NCI-H345 treated with DMSO at 0.1 percent for 48 hours (cell line): ENCODE data around the gene CANT1.
"Not testable (repeated sequence)": the region's sequence is repeated elsewhere in the genome, so short reads cannot be mapped to it uniquely, and the experiment has no call there.

Experiments used
- DNase-seq: peaks from one replicate; lab custom pipeline; 2025; ENCODE audit not compliant: unreplicated experiment; lab: John Stamatoyannopoulos, UW

Gene CANT1

GRCh38 chr17:79028496-79029326 is 19.1 kb upstream of the CANT1 start:
- DNase-seq, result no peak

GRCh38 chr17:79027925-79028491 is 18.4 kb upstream of the CANT1 start:
- DNase-seq, result no peak

- DNase-seq, result no peak
These were observed 17.8 kb upstream of the CANT1 start for GRCh38 chr17:79027274-79027924.

GRCh38 chr17:79026376-79027273 is 17.1 kb upstream of the CANT1 start:
- DNase-seq, result no peak

GRCh38 chr17:79024901-79025737 is 15.6 kb upstream of the CANT1 start:
- DNase-seq, result no peak

- DNase-seq, result peak; percentile 24
These were observed 14.6 kb upstream of the CANT1 start, which contains the start of gene C1QTNF1 for GRCh38 chr17:79023886-79024771. TSS of gene C1QTNF1 (plus strand) at chr17:79024169. CDS start at chr17:79043969, 19,800 bp downstream.

- no peak for DNase-seq
These were observed 13.7 kb upstream of the CANT1 start for GRCh38 chr17:79023180-79023705.

GRCh38 chr17:79022507-79022991 is 13.0 kb upstream of the CANT1 start:
- DNase-seq, result no peak

GRCh38 chr17:79021929-79022328 is 12.4 kb upstream of the CANT1 start:
- DNase-seq, result not testable (repeated sequence)

GRCh38 chr17:79020631-79021301 is 11.2 kb upstream of the CANT1 start:
- no peak for DNase-seq

GRCh38 chr17:79019632-79020584 is 10.3 kb upstream of the CANT1 start:
- DNase-seq, result peak; percentile 82

- DNase-seq, result no peak
These were observed 9.7 kb upstream of the CANT1 start for GRCh38 chr17:79019261-79019631.

GRCh38 chr17:79018370-79018695 is 8.8 kb upstream of the CANT1 start:
- no peak for DNase-seq

GRCh38 chr17:79017546-79018369 is 8.2 kb upstream of the CANT1 start:
- no peak for DNase-seq

GRCh38 chr17:79014158-79014758 is 4.7 kb upstream of the CANT1 start:
- no peak for DNase-seq

- no peak for DNase-seq
These were observed 3.1 kb upstream of the CANT1 start for GRCh38 chr17:79012563-79013134.
